DOHH2 (cell line): Measurements from ENCODE around the gene HIVEP1.

ENCODE experiments used
- H3F3A ChIP-seq: fragments of 200-600 bp; sonication (generic), shearing (Covaris generic); 2 replicates; pipeline ENCODE4 v1.6.0; 2016; ENCODE audit warnings: antibody characterized with exemption, mild to moderate bottlenecking; ENCODE audit not compliant: control insufficient read depth, insufficient read depth
- H3K27ac ChIP-seq: fragments of 200-600 bp; sonication (generic); 2 replicates; pipeline ENCODE4 v1.5.1; 2014; ENCODE audit warnings: low read depth, mild to moderate bottlenecking, low read length, moderate library complexity
- H3K27me3 ChIP-seq: fragments of 200-600 bp; sonication (generic); 2 replicates; pipeline ENCODE4 v1.6.1; 2014; ENCODE audit warnings: mild to moderate bottlenecking, low read length, mixed read lengths; ENCODE audit not compliant: control insufficient read depth
- H3K36me3 ChIP-seq: fragments of 200-600 bp; sonication (generic); 2 replicates; pipeline ENCODE4 v1.6.1; 2014; ENCODE audit warnings: mild to moderate bottlenecking, low read length, moderate library complexity, mixed read lengths; ENCODE audit not compliant: control insufficient read depth
- H3K4me1 ChIP-seq: fragments of 200-600 bp; sonication (generic); 2 replicates; pipeline ENCODE4 v1.6.1; 2014; ENCODE audit warnings: mild to moderate bottlenecking, low read length, mixed read lengths; ENCODE audit not compliant: control insufficient read depth
- H3K4me2 ChIP-seq: fragments of 200-600 bp; sonication (generic); 2 replicates; pipeline ENCODE4 v1.6.0; 2014; ENCODE audit warnings: mild to moderate bottlenecking, low read length, moderate library complexity
- H3K4me3 ChIP-seq: fragments of 200-600 bp; sonication (generic); 2 replicates; pipeline ENCODE4 v1.5.1; 2014; ENCODE audit warnings: mild to moderate bottlenecking, low read length, mixed read lengths
- H3K79me2 ChIP-seq: fragments of 200-600 bp; sonication (generic); 2 replicates; pipeline ENCODE4 v1.6.1; 2014; ENCODE audit warnings: mild to moderate bottlenecking, low read length, mixed read lengths; ENCODE audit not compliant: control insufficient read depth
- H3K9me2 ChIP-seq: fragments of 200-600 bp; sonication (generic); replicated peaks from 2 replicates; pipeline ENCODE4 v1.6.1; 2014; ENCODE audit warnings: mild to moderate bottlenecking, low read length, mixed read lengths; ENCODE audit not compliant: control insufficient read depth
- H3K9me3 ChIP-seq: fragments of 200-600 bp; sonication (generic); 2 replicates; pipeline ENCODE4 v1.6.1; 2014; ENCODE audit warnings: antibody characterized with exemption, low read length, mixed read lengths; ENCODE audit not compliant: control insufficient read depth, insufficient read depth
- H4K20me1 ChIP-seq: fragments of 200-600 bp; sonication (generic); 2 replicates; pipeline ENCODE4 v1.6.0; 2014; ENCODE audit warnings: low read depth, mild to moderate bottlenecking, antibody characterized with exemption, low read length, moderate library complexity; ENCODE audit not compliant: control insufficient read depth, insufficient read depth
- CTCF ChIP-seq: fragments of 200-600 bp; sonication (generic); IDR thresholded peaks from one replicate; pipeline ENCODE4 v1.5.1; 2014; ENCODE audit warnings: antibody characterized with exemption, mild to moderate bottlenecking, low read depth, low read length; ENCODE audit not compliant: poor library complexity, severe bottlenecking
- EZH2phosphoT487 ChIP-seq: fragments of 200-600 bp; sonication (generic); IDR thresholded peaks from 2 replicates; pipeline ENCODE4 v1.6.1; 2017; ENCODE audit warnings: borderline replicate concordance, mild to moderate bottlenecking, antibody characterized with exemption, low read length, moderate library complexity, mixed read lengths

The HIVEP1 gene

GRCh38 chr6:12115492-12115891 lies 103.4 kb downstream of the HIVEP1 start:
- Histone ChIP-seq H3K36me3 (peaks cover 9% of the 10 kb centered on the region), H3K27ac (no peak overlapping the region), H3K27me3 (no peaks in the 10 kb centered on the region), H3K4me2 (no peak overlapping the region), H3K9me3 (no peaks in the 10 kb centered on the region), H3K4me3 (no peak overlapping the region), H3K4me1 (peaks cover 16% of the 10 kb centered on the region), H4K20me1 (no peaks in the 10 kb centered on the region), H3K9me2 (no peaks in the 10 kb centered on the region), H3F3A (no peaks in the 10 kb centered on the region), H3K79me2 (no peaks in the 10 kb centered on the region)
- TF ChIP-seq CTCF (no peak), EZH2phosphoT487 (no peak)

- H3K9me3 ChIP-seq = no peaks in the 10 kb centered on the region
- H3F3A ChIP-seq = no peaks in the 10 kb centered on the region
- H3K4me1 ChIP-seq = peaks cover 16% of the 10 kb centered on the region
- no peaks in the 10 kb centered on the region for H4K20me1 ChIP-seq
- H3K9me2 ChIP-seq = no peaks in the 10 kb centered on the region
- peaks cover 18% of the 10 kb centered on the region for H3K36me3 ChIP-seq
- TF ChIP-seq CTCF (no peak), EZH2phosphoT487 (no peak)
- H3K4me3 ChIP-seq = no peak overlapping the region
- no peaks in the 10 kb centered on the region for H3K27me3 ChIP-seq
- H3K4me2 ChIP-seq = no peak overlapping the region
- H3K79me2 ChIP-seq = no peaks in the 10 kb centered on the region
- no peak overlapping the region for H3K27ac ChIP-seq
These were observed 104.2 kb downstream of the HIVEP1 start for GRCh38 chr6:12116264-12116800.

- no peaks in the 10 kb centered on the region for H3F3A ChIP-seq
- H3K27ac ChIP-seq = no peak overlapping the region
- H4K20me1 ChIP-seq = no peaks in the 10 kb centered on the region
- H3K36me3 ChIP-seq = peaks cover 24% of the 10 kb centered on the region
- H3K4me3 ChIP-seq = no peak overlapping the region
- peaks cover 16% of the 10 kb centered on the region for H3K4me1 ChIP-seq
- H3K9me2 ChIP-seq = no peaks in the 10 kb centered on the region
- no peaks in the 10 kb centered on the region for H3K27me3 ChIP-seq
- no peaks in the 10 kb centered on the region for H3K9me3 ChIP-seq
- no peak for TF ChIP-seq CTCF
- TF ChIP-seq EZH2phosphoT487 = no peak
- H3K79me2 ChIP-seq = no peaks in the 10 kb centered on the region
- H3K4me2 ChIP-seq = no peak overlapping the region
These were observed 104.9 kb downstream of the HIVEP1 start for GRCh38 chr6:12116978-12117377.
